Retinal pigment epithelial cell (primary cell): Measurements from ENCODE around the gene EHD1.

ENCODE experiments used
- DNase-seq: peaks from one replicate; pipeline ENCODE4 v3.0.0-alpha.2; 2010; ENCODE audit warnings: low read depth
- H3K4me3 ChIP-seq: 2 replicates; pipeline ENCODE4 v1.5.1; 2011; ENCODE audit warnings: mild to moderate bottlenecking, low read length, control low read depth, moderate library complexity
- CTCF ChIP-seq: conservative IDR thresholded peaks from 2 replicates; pipeline ENCODE4 v1.5.1; 2011; ENCODE audit warnings: low read depth, low read length, control low read depth, inconsistent platforms

The EHD1 gene

GRCh38 chr11:64891880-64892279 is 13.5 kb upstream of the EHD1 start:
- TF ChIP-seq CTCF: no peak
- DNase-seq: no peak
- H3K4me3 ChIP-seq: no peak overlapping the region

GRCh38 chr11:64891215-64891848 is 12.9 kb upstream of the EHD1 start:
- no peak for DNase-seq
- H3K4me3 ChIP-seq: no peak overlapping the region
- TF ChIP-seq CTCF: no peak

- TF ChIP-seq CTCF: no peak
- DNase-seq: no peak
- H3K4me3 ChIP-seq: no peak overlapping the region
These were observed 12.1 kb upstream of the EHD1 start for GRCh38 chr11:64890522-64890939.

- no peak for DNase-seq
- no peak for TF ChIP-seq CTCF
- no peak overlapping the region for H3K4me3 ChIP-seq
These were observed 10.5 kb upstream of the EHD1 start for GRCh38 chr11:64888729-64889511.

- no peak for TF ChIP-seq CTCF
- H3K4me3 ChIP-seq: no peak overlapping the region
- no peak for DNase-seq
These were observed 9.9 kb upstream of the EHD1 start for GRCh38 chr11:64888406-64888728.

GRCh38 chr11:64887757-64888405 is 9.5 kb upstream of the EHD1 start:
- peak; percentile 79 for TF ChIP-seq CTCF
- H3K4me3 ChIP-seq: peak overlapping the region; percentile 26
- no peak for DNase-seq
